ENCODE measurements around the gene KCNC3. TPM values are rescaled to one million over a fixed set of nuclear protein-coding genes. Genes with fewer than 3 reads are reported as not detected.

Gene KCNC3
- total and polyA plus RNA-seq, 2 of the 4 experiments (the other 2 are of a cell fraction), result 0.07 TPM; not detected in 1

- Histone ChIP-seq H2AFZ (replicated peaks; ENCODE audit: low read length, poor library complexity) (no peak overlapping the region), H3K4me3 (ENCODE audit: insufficient read depth, low read depth, low read length) (no peak overlapping the region), H3K23ac (ENCODE audit: low read depth, low read length) (no peak overlapping the region), H4K91ac (ENCODE audit: insufficient read depth, low read depth, low read length) (no peak overlapping the region), H3K14ac (replicated peaks; ENCODE audit: low read depth, low read length) (no peak overlapping the region), H3K36me3 (ENCODE audit: control insufficient read depth, insufficient read depth, low read length) (no peaks in the 10 kb centered on the region), H3K18ac (ENCODE audit: low read depth, low read length) (no peak overlapping the region), H3K56ac (ENCODE audit: extremely low read depth, insufficient read depth, low read length) (no peak overlapping the region), H4K8ac (ENCODE audit: low read depth in 2 of 2, low read length in 2 of 2) (no peak overlapping the region), H3K79me1 (ENCODE audit: low read depth in 1 of 2, low read length in 2 of 2) (no peaks in the 10 kb centered on the region), H3K27me3 (ENCODE audit: control insufficient read depth, insufficient read depth, low read length) (no peaks in the 10 kb centered on the region), H2BK15ac (ENCODE audit: low read depth, low read length) (no peak overlapping the region), H2AK9ac (replicated peaks; ENCODE audit: low read depth, low read length, poor library complexity) (no peak overlapping the region), H4K20me1 (ENCODE audit: insufficient read depth, low read length) (no peaks in the 10 kb centered on the region), H3K9me3 (ENCODE audit: control insufficient read depth, insufficient read depth, low read length) (peaks cover 22% of the 10 kb centered on the region), H2BK120ac (ENCODE audit: low read depth, low read length) (no peak overlapping the region), H2BK5ac (ENCODE audit: low read depth, low read length, poor library complexity, severe bottlenecking) (no peak overlapping the region), H3K4ac (ENCODE audit: low read depth, low read length) (no peak overlapping the region), H2BK20ac (ENCODE audit: low read depth, low read length) (no peak overlapping the region), H3K4me1 (ENCODE audit: control insufficient read depth, insufficient read depth, low read length) (no peaks in the 10 kb centered on the region), H3K9ac (ENCODE audit: low read depth, low read length) (no peak overlapping the region), H3K4me2 (ENCODE audit: low read depth, low read length) (no peak overlapping the region), H3K27ac (ENCODE audit: insufficient read depth, low read length) (no peak overlapping the region), H4K5ac (ENCODE audit: low read depth, low read length) (no peak overlapping the region), H2AK5ac (ENCODE audit: low read depth, low read length) (no peak overlapping the region), H3K9me1 (ENCODE audit: insufficient read depth, low read length) (no peaks in the 10 kb centered on the region)
- CTCF ChIA-PET, result no interaction called here
- POLR2A ChIA-PET (ENCODE audit: unreplicated experiment), result no interaction called here
- dilution Hi-C loops (cut with HindIII; ENCODE audit: low sequenced_read_pairs, unreplicated experiment), result no loop called here
- no TSS peak for BruUV-seq (replicated peaks)
- in situ Hi-C loops (cut with MboI; ENCODE audit: low sequenced_read_pairs), result no loop called here
- no CpG with 5 or more reads among the region's 2 CpGs for WGBS, 2 experiments (ENCODE audit: extremely low coverage in 2 of 2, insufficient read length in 1 of 2)
- ATAC-seq (ENCODE audit: low read depth) (no peak), DNase-seq (no peak)
- no peak for TF ChIP-seq POLR2A (IDR thresholded peaks at IDR 0.05; ENCODE audit: low read depth, low read length)
- TF ChIP-seq USF2 (IDR thresholded peaks at IDR 0.05; ENCODE audit: low read depth, low read length), result no peak
- TF ChIP-seq FOS (IDR thresholded peaks at IDR 0.05; ENCODE audit: low read depth, low read length), result no peak
- TF ChIP-seq RFX5 (IDR thresholded peaks at IDR 0.05; ENCODE audit: low read depth, low read length), result no peak
- TF ChIP-seq RCOR1 (IDR thresholded peaks at IDR 0.05; ENCODE audit: insufficient replicate concordance, low read length), result no peak
- TF ChIP-seq NFE2L2 (IDR thresholded peaks at IDR 0.05; ENCODE audit: low read depth, low read length), result no peak
- no peak for TF ChIP-seq MAFK (IDR thresholded peaks at IDR 0.05; ENCODE audit: low read depth, low read length)
- TF ChIP-seq CHD1 (IDR thresholded peaks at IDR 0.05; ENCODE audit: low read depth, low read length), result no peak
- TF ChIP-seq CEBPB (IDR thresholded peaks at IDR 0.05; ENCODE audit: low read depth, low read length), result no peak
- TF ChIP-seq MXI1 (IDR thresholded peaks at IDR 0.05; ENCODE audit: borderline replicate concordance, low read depth, low read length), result no peak
- no peak for TF ChIP-seq RAD21 (IDR thresholded peaks at IDR 0.05; ENCODE audit: low read length)
- no peak for TF ChIP-seq ELK1 (IDR thresholded peaks at IDR 0.05; ENCODE audit: borderline replicate concordance, low read depth, low read length)
- no peak for TF ChIP-seq CTCF (conservative IDR thresholded peaks at IDR 0.05; ENCODE audit: low read depth, low read length)
- TF ChIP-seq BHLHE40 (IDR thresholded peaks at IDR 0.05; ENCODE audit: low read depth, low read length), result no peak
- no peak for TF ChIP-seq SMC3 (IDR thresholded peaks at IDR 0.05; ENCODE audit: low read depth, low read length)
- no peak for TF ChIP-seq MAZ (IDR thresholded peaks at IDR 0.05; ENCODE audit: borderline replicate concordance, low read depth, low read length)
- intact Hi-C loops (cut with micrococcal nuclease), result no loop called here
Measured at GRCh38 chr19:50287331-50287730, 41.8 kb downstream of the KCNC3 start.

All from IMR-90 (cell line).